Peyer's patch (tissue), 4 donors: ENCODE results near the gene SP9. TPM values are rescaled to one million over a fixed set of nuclear protein-coding genes. Genes with fewer than 3 reads are reported as not detected.
A peak's percentile ranks its signal among the peaks of the same experiment; 100 is the strongest.

Experiments
- DNase-seq, 3 donors: peaks; one replicate each; pipeline ENCODE4 v3.0.0-alpha.2; 2017 to 2019
- H3K27ac ChIP-seq, 4 donors: fragments of 200-600 bp; sonication (generic); one replicate each; pipeline ENCODE4 v1.5.1; 2016 to 2019
- H3K27me3 ChIP-seq, 2 donors: fragments of 200-600 bp; sonication (generic); one replicate each; pipeline ENCODE4 v1.5.1; 2019
- H3K36me3 ChIP-seq, 3 donors: fragments of 200-600 bp; sonication (generic); one replicate each; pipeline ENCODE4 v1.5.1; 2016 to 2019
- H3K4me1 ChIP-seq, 4 donors: fragments of 200-600 bp; sonication (generic); one replicate each; pipeline ENCODE4 v1.5.1; 2016 to 2019
- H3K4me3 ChIP-seq, 4 donors: fragments of 200-600 bp; sonication (generic); 1 replicate in 3 of 4; 2 replicates in 1 of 4; pipeline ENCODE4 v1.5.1; 2016 to 2019; ENCODE audit warnings: mild to moderate bottlenecking in 1 of 4
- H3K9me3 ChIP-seq, 4 donors: fragments of 200-600 bp; sonication (generic); one replicate each; pipeline ENCODE4 v1.5.1; 2016 to 2019; ENCODE audit warnings: mild to moderate bottlenecking in 1 of 4
- CTCF ChIP-seq, 6 experiments: fragments of 450-650 bp in 4 of 6; fragments of 200-600 bp in 2 of 6; sonication (generic) in 1 of 6; IDR thresholded peaks; one replicate each; pipeline ENCODE4 v1.5.1; 2017 to 2019; ENCODE audit warnings: antibody characterized with exemption in 6 of 6, mild to moderate bottlenecking in 3 of 6, moderate library complexity in 1 of 6
- POLR2A ChIP-seq, 2 donors: fragments of 450-650 bp; IDR thresholded peaks; one replicate each; pipeline ENCODE4 v1.5.1; 2017; ENCODE audit warnings: antibody characterized with exemption in 2 of 2, mild to moderate bottlenecking in 2 of 2, moderate library complexity in 2 of 2
- total RNA-seq, 4 donors: library from RNA; depleted of rRNA; stranded (reverse); fragments of >200 nt; gene quantifications; one replicate each; pipeline ENCODE4 v1.1.0, GENCODE V29; 2016

SP9 gene
- total RNA-seq, 4 donors from 2014 or later = not detected

- Histone ChIP-seq H3K27me3 (peaks cover 3 to 88% of the 10 kb centered on the region in 2 donors), H3K4me1 (peaks cover 3 to 73% (median 44%) of the 10 kb centered on the region in 4 donors), H3K9me3 (peaks cover 0 to 16% (median 0%) of the 10 kb centered on the region in 4 donors), H3K4me3 (no peak overlapping the region), H3K36me3 (no peaks in the 10 kb centered on the region), H3K27ac (no peak overlapping the region)
- TF ChIP-seq CTCF (IDR thresholded peaks at IDR 0.05) (no peak), POLR2A (IDR thresholded peaks at IDR 0.05) (no peak)
- DNase-seq = no peak
Measured at GRCh38 chr2:174339561-174340399, 5.0 kb downstream of the SP9 start.

GRCh38 chr2:174340400-174341292 is 5.9 kb downstream of the SP9 start:
- Histone ChIP-seq H3K4me1 (peaks cover 3 to 65% (median 37%) of the 10 kb centered on the region in 4 donors), H3K4me3 (no peak overlapping the region), H3K27me3 (peaks cover 3 to 80% of the 10 kb centered on the region in 2 donors), H3K36me3 (no peaks in the 10 kb centered on the region), H3K9me3 (peaks cover 0 to 9% (median 0%) of the 10 kb centered on the region in 4 donors), H3K27ac (no peak overlapping the region)
- DNase-seq = peak in 1 of 3 donors; percentile 54
- TF ChIP-seq CTCF (IDR thresholded peaks at IDR 0.05) (no peak), POLR2A (IDR thresholded peaks at IDR 0.05) (no peak)

GRCh38 chr2:174341293-174341994 is 6.7 kb downstream of the SP9 start:
- Histone ChIP-seq H3K9me3 (peaks cover 0 to 7% (median 0%) of the 10 kb centered on the region in 4 donors), H3K36me3 (no peaks in the 10 kb centered on the region), H3K27ac (no peak overlapping the region), H3K27me3 (peaks cover 3 to 72% of the 10 kb centered on the region in 2 donors), H3K4me3 (peak overlapping the region in 1 of 4 donors; percentile 13), H3K4me1 (peaks cover 3 to 57% (median 29%) of the 10 kb centered on the region in 4 donors)
- DNase-seq = peak; percentile 74 to 93 (median 92)
- TF ChIP-seq POLR2A (IDR thresholded peaks at IDR 0.05) = no peak
- peak; percentile 74 to 96 (median 94) for TF ChIP-seq CTCF (IDR thresholded peaks at IDR 0.05)

- H3K27ac ChIP-seq = no peak overlapping the region
- DNase-seq = no peak
- H3K9me3 ChIP-seq = peaks cover 0 to 7% (median 0%) of the 10 kb centered on the region in 4 donors
- H3K4me3 ChIP-seq = peak overlapping the region in 2 of 4 donors; percentile 13 to 19
- TF ChIP-seq CTCF (IDR thresholded peaks at IDR 0.05) (no peak), POLR2A (IDR thresholded peaks at IDR 0.05) (no peak)
- H3K36me3 ChIP-seq = peaks cover 0 to 2% (median 0%) of the 10 kb centered on the region in 3 donors
- H3K27me3 ChIP-seq = peaks cover 3 to 65% of the 10 kb centered on the region in 2 donors
- H3K4me1 ChIP-seq = peaks cover 3 to 50% (median 23%) of the 10 kb centered on the region in 4 donors
Measured at GRCh38 chr2:174341995-174342685, 7.4 kb downstream of the SP9 start.
